GM12801 (cell line): ENCODE data around the gene CAPN8.

ENCODE experiments used
- TF ChIP-seq, protein P1 (sequence below): IDR thresholded peaks from one replicate; pipeline ENCODE4 v1.5.1; 2011; ENCODE audit warnings: control low read depth; ENCODE audit not compliant: insufficient read length; ENCODE audit errors: extremely low read depth

Gene CAPN8

DNA sequence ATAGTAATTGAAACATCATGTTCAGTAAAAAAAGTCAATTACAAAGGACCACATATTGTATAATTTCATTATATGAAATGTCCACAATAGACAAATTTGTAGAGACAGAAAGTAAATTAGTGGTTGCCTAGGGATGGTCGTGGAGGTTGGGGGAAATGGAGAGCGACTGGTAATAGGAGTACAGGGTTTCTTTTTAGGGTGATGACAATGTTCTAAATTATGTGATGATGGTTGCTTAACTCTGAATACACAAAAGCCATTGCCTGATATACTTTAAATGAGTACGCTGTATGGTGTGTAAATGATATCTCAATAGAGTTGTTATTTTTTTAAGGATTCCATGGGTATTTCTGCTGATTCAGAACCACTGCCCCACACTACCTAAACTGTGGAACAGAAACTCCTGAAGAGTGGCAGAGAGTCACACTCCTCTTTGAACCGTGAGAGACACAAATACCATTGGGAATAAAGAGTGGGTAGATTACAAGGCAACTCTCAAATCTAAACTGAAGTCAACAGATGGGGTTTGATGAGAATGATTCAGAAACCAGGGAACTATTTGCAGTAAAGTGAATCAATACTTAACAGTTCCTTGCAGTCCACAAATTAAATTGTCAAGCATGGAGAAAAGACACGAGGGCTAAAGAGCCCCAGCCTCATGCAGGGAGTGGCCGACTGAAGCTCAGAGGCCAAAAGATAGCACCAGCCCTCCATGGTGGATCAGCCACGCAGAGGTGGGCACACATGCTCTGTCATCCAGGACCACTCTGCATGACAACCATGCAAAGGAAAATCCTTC, 118.0 kb downstream of the CAPN8 start:
- TF ChIP-seq, protein P1, sequence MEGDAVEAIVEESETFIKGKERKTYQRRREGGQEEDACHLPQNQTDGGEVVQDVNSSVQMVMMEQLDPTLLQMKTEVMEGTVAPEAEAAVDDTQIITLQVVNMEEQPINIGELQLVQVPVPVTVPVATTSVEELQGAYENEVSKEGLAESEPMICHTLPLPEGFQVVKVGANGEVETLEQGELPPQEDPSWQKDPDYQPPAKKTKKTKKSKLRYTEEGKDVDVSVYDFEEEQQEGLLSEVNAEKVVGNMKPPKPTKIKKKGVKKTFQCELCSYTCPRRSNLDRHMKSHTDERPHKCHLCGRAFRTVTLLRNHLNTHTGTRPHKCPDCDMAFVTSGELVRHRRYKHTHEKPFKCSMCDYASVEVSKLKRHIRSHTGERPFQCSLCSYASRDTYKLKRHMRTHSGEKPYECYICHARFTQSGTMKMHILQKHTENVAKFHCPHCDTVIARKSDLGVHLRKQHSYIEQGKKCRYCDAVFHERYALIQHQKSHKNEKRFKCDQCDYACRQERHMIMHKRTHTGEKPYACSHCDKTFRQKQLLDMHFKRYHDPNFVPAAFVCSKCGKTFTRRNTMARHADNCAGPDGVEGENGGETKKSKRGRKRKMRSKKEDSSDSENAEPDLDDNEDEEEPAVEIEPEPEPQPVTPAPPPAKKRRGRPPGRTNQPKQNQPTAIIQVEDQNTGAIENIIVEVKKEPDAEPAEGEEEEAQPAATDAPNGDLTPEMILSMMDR, result no peak

DNA sequence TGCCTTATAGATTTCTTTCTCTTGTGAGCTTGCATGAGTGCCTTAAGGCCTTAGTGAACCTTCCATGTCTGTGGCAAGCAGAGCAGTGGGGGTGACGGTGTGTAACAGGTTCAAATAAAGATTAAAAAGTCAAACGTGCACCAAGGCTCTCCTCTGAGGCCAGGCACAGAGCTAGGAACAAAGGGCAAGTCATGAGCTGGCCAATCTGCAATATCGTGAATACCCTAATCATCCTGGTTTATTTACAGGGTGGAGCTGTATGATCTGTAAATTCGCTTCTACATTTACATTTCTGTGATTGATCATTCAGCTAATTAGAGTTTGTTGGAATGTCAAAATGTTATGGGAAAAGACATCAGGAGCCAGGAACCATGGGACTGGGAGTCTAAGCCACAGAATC, 120.2 kb downstream of the CAPN8 start:
- TF ChIP-seq, protein P1, result no peak

DNA sequence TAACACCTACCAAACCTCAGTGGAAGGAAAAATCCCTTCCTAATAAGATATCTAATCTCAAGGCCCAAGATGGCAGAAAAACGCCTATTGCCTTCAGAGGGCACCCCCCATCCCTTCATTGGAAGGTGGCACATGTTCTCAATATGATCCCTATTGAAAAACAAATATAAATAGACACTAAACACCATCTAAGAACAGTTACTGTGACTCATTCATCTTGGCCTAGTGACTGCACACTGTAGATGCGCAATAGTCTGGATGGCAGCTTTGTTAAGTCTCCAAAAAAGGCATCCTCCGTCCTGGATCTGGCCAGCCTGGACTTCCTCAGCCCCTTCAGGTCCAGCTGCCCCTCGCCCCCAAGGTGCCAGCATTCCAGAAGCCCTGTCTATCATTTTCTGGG, 121.9 kb downstream of the CAPN8 start:
- TF ChIP-seq, protein P1, result no peak

DNA sequence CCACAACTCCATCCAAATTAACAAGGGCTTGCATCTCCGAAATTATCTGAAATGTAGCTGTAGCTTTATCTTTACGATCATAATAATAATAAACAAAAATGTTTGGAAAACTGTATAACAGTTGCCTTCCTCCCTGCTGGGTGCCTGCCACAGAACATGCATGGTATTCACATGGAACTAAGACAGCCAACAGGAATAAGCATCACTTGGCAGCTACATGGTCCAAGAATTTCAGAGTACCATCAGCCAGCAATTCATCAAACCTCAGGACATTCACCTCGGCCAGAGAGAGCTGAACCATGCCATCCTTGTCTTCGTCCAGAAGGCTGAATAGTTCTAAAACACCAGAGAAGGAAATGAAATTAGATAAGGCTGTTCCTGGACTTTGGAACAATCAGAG, 122.7 kb downstream of the CAPN8 start:
- TF ChIP-seq, protein P1, result no peak

DNA sequence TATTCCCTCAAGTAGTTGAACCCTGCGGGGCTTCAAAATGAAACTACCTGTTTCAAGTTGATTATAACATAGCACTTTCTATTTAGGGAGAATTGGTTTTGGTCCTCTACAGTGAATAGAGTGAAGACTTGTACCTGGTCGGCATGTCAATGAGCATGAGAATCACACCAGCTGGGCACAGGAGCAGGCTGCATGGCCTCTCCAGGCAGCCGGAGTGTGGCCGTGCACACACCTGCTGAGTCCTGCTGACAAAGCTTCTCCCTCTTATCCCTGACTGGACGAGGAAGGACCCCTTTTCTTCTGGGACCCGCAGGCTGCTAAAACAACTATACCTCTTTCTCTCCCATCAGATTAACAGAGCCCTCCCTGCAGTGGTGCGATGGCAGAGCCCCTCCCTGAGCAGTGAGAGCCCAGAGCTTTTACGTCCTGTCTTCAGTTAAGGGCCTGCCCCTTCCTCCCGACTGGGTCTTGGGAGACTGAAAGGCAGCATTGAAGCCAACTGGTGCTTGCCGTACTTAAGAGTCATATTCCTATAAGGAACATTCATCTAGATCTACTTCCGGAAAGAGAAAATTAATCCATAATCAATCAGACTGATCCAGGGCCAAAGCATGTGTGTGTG, 124.9 kb downstream of the CAPN8 start:
- TF ChIP-seq, protein P1, result no peak

DNA sequence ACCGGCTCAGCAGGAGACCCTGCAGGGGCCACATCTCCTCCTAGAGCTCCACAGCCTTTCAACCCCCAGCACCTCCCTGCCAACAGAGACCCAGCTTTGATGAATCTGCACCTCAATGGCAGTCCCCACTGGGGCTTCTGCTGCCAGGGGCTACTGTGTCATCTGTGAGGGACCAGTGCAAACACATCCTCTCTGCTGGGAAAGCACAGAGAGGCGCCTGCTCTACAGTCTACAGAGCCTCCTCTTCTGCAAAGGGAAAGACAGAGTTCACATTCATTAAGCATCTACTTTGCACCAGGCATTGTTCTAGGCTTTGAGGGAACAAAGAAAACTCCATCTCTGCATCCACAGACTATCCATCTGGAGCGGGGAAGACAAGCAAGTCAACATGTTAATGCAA, 125.8 kb downstream of the CAPN8 start:
- TF ChIP-seq, protein P1, result no peak

DNA sequence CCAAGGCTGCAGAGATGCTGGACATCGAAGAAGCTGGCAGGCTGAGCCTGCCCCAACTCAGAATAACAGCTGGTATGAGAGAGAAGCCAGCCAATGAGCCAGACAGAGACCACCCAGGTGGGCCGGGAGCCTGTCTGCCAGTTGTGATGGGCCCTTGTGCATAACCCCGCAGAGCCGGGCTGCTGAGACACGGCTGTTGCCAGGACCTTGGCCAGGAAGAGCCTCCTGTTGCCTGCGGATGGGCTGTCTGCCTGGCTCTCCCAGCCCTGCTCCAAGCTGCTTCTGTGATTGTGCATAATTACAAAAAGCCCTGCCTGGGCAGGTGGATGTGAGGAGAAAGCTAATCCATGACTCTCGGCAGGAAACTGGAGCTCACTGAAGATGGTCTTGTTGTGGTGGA, 126.5 kb downstream of the CAPN8 start:
- TF ChIP-seq, protein P1, result no peak
